Activated B cell treated with CpG ODN at 0.5 μM for 24 hours (primary cell): ENCODE measurements around the gene DDX1. TPM values are rescaled to one million over a fixed set of nuclear protein-coding genes. Genes with fewer than 3 reads are reported as not detected.

ENCODE experiments used
- ATAC-seq: fragments of 200-7000 bp; cut with Tn5 transposase; one replicate; pipeline ENCODE4 v1.10.0; 2021; ENCODE audit warnings: low read depth, mild to moderate bottlenecking, moderate library complexity
- CTCF ChIA-PET: fragments of 350-600 bp; sonication (Branson Sonifier 250); formaldehyde crosslinking; loops from one replicate; lab custom pipeline; 2021; ENCODE audit warnings: antibody characterized with exemption; lab: Charles Lee
- POLR2A ChIA-PET: fragments of 350-600 bp; sonication (Branson Sonifier 250); formaldehyde crosslinking; loops from one replicate; lab custom pipeline; 2021; ENCODE audit warnings: antibody characterized with exemption; lab: Charles Lee
- DNase-seq: peaks from one replicate; pipeline ENCODE4 v3.0.0; 2022
- H3K27ac Mint-ChIP-seq: one replicate; pipeline ENCODE4 v1.8.0; 2020; ENCODE audit warnings: mixed read lengths
- H3K27me3 Mint-ChIP-seq: one replicate; pipeline ENCODE4 v1.8.0; 2021; ENCODE audit warnings: mixed read lengths
- H3K36me3 Mint-ChIP-seq: one replicate; pipeline ENCODE4 v1.8.0; 2021; ENCODE audit warnings: low read depth, mixed read lengths
- H3K4me1 Mint-ChIP-seq: one replicate; pipeline ENCODE4 v1.8.0; 2021; ENCODE audit warnings: mixed read lengths
- H3K4me3 Mint-ChIP-seq: one replicate; pipeline ENCODE4 v1.8.0; 2020; ENCODE audit warnings: mild to moderate bottlenecking, mixed read lengths
- H3K9me3 Mint-ChIP-seq: one replicate; pipeline ENCODE4 v1.8.0; 2020; ENCODE audit warnings: mixed read lengths
- intact Hi-C: fragments of 100-400 bp; cut with micrococcal nuclease; formaldehyde crosslinking; loops from one replicate; pipeline ENCODE4 v1.15.1; 2024
- total RNA-seq: library from RNA; stranded (reverse); gene quantifications from 2 replicates; pipeline ENCODE4 v1.2.3, GENCODE V29; 2022
- TF ChIP-seq, protein P1 (sequence below): fragments of 200-600 bp; IDR thresholded peaks from one replicate; pipeline ENCODE4 v1.8.0; 2022; ENCODE audit warnings: antibody characterized with exemption, mild to moderate bottlenecking

Gene DDX1
- total RNA-seq, 1 donor from 2014 or later, result 74.4 TPM

DNA sequence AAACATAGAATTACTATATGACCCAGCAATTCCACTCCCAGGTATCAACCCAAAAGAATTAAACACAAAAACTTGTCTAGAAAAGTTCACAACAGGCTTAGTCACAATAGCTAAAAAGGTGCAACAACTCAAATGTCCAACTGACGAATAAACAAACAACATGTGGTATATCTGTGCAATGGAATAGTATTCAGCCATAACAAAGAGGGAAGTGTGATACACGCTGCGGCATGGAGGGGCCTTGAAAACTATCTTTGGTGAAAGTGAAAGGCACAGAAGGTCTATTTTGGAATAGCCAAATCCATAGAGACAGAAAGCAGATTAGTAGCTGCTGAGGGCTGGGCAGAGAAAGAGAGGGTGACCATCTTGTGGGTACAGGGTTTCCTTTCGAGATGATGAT, 72.1 kb downstream of the DDX1 start:
- intact Hi-C loops, result no loop called here
- no peak for ATAC-seq
- TF ChIP-seq, protein P1, sequence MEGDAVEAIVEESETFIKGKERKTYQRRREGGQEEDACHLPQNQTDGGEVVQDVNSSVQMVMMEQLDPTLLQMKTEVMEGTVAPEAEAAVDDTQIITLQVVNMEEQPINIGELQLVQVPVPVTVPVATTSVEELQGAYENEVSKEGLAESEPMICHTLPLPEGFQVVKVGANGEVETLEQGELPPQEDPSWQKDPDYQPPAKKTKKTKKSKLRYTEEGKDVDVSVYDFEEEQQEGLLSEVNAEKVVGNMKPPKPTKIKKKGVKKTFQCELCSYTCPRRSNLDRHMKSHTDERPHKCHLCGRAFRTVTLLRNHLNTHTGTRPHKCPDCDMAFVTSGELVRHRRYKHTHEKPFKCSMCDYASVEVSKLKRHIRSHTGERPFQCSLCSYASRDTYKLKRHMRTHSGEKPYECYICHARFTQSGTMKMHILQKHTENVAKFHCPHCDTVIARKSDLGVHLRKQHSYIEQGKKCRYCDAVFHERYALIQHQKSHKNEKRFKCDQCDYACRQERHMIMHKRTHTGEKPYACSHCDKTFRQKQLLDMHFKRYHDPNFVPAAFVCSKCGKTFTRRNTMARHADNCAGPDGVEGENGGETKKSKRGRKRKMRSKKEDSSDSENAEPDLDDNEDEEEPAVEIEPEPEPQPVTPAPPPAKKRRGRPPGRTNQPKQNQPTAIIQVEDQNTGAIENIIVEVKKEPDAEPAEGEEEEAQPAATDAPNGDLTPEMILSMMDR, result no peak
- POLR2A ChIA-PET, result no interaction called here
- Mint-ChIP-seq H3K27ac (no peak overlapping the region), H3K36me3 (no peaks in the 10 kb centered on the region), H3K9me3 (peaks cover 3% of the 10 kb centered on the region), H3K4me1 (no peaks in the 10 kb centered on the region), H3K4me3 (no peak overlapping the region), H3K27me3 (peaks cover 1% of the 10 kb centered on the region)
- DNase-seq, result no peak
- CTCF ChIA-PET, result no interaction called here

DNA sequence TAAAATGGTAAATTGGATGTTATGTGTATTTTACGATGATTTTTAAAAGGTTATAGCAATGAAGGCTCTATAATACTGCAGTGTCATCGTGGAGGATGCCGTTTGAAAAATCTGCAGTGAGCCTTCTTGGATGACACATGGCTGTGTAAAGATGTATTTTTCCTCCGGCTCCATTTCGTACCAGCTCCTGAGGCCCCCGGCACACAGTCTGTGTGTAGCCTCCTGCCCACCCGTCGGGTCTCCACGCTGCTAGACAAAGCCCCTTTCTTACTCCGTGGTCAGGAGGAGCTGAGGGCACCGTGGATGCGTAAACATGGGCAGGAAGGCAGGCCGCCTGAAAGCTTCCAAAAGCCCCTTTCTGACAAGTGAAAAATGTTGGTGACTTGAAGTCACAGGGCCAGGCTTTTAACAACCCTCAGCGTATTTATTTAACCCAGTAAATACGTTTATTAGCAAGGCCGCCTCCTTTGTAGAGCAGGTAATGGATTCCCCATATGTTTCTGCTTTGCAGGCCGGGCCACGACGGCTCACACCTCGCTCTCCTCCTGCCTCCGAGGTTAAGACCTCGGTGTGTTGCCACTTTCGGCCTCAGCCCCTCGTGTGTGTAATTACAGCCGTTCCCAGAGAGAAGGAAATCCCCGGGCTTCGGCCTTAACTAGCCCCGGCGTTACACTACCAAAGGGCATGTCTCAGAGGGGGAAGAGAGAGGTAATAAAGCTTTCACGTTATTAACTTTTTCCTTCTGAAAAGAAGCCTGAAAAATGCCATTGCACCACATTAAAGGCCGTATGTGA, 72.8 kb downstream of the DDX1 start:
- no peak overlapping the region for H3K4me3 Mint-ChIP-seq
- CTCF ChIA-PET, result no interaction called here
- intact Hi-C loops, result no loop called here
- TF ChIP-seq, protein P1, result no peak
- DNase-seq (no peak), ATAC-seq (no peak)
- no peaks in the 10 kb centered on the region for H3K4me1 Mint-ChIP-seq
- no peak overlapping the region for H3K27ac Mint-ChIP-seq
- peaks cover 1% of the 10 kb centered on the region for H3K27me3 Mint-ChIP-seq
- H3K36me3 Mint-ChIP-seq, result no peaks in the 10 kb centered on the region
- peaks cover 3% of the 10 kb centered on the region for H3K9me3 Mint-ChIP-seq
- POLR2A ChIA-PET, result no interaction called here

DNA sequence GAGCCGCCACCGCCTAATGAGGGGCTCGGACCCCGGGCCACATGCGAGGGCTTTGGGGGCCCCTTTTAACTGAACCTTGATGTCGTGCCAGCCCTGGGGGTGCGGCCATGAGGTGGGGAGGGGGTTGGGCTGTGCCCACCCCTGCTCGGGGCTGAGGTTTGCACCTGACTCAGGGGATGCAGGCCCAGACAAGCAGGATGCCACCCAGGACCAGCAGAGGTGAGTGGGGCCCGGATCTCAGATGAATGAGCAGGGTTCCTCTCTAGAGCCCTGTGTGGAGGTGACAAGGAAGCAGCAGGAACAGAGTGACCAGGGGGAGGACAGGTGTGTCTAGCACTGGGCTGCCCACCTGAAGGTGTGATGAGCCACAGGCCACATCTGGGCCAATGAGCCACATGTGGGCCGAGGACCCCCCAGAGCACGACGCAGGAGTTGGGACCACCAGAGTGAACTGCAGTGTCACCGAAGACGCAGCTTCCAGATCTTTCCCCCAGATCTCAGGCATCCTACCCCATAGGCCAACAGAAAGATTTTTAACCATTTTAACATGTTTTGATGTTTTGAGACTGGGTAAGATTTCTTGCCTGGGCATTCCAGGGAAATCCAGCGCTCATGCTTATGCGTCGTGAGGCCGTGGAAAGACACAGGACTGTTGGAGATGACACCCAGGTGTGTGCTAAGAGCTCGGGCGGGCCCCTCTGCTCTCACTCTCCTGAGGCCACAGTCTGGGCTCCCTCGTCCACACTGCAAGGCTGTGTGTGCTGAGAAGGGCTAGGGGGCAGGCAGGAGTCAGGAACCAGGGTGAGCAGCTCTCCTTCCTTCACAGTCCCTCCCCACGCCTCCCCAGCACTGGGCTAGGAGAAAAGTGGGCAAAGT, 73.6 kb downstream of the DDX1 start:
- Mint-ChIP-seq H3K4me1 (no peaks in the 10 kb centered on the region), H3K9me3 (peaks cover 3% of the 10 kb centered on the region), H3K27ac (no peak overlapping the region), H3K27me3 (peaks cover 1% of the 10 kb centered on the region), H3K4me3 (no peak overlapping the region), H3K36me3 (no peaks in the 10 kb centered on the region)
- ChIA-PET POLR2A (no interaction called here), CTCF (no interaction called here)
- intact Hi-C loops, result no loop called here
- DNase-seq, result no peak
- TF ChIP-seq, protein P1, result no peak
- ATAC-seq, result no peak

DNA sequence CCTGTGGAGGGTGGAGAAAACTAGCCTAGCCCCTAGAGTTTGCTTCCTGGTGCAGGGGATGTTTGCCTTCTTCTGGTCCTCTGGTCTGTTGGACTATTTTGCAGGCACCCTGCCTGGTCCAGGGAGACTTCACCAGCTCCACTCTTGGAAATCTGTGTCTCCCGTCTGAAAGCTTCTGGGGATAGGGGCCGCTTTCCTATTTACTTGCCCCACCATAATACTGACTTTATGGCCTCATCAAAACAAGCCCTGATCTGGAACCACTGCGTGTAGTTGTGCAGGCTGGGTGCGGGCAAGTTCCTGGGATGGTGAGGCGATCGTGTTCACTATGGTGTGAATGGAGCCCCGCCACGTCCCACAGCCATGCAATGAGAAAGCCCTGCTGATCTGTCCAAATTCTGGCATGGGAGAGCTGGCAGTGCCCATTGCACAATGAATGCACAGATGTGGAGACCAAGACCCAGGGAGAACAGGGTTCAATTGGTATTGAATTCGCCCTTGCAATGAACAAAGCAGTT, 74.3 kb downstream of the DDX1 start:
- no peak overlapping the region for H3K4me3 Mint-ChIP-seq

More for the DNA sequence above, 74.3 kb downstream of the DDX1 start:
- CTCF ChIA-PET, result no interaction called here
- POLR2A ChIA-PET, result no interaction called here
- intact Hi-C loops, result no loop called here
- ATAC-seq (no peak), DNase-seq (no peak)
- Mint-ChIP-seq H3K4me1 (no peaks in the 10 kb centered on the region), H3K27me3 (peaks cover 3% of the 10 kb centered on the region), H3K36me3 (no peaks in the 10 kb centered on the region), H3K27ac (no peak overlapping the region), H3K9me3 (peaks cover 3% of the 10 kb centered on the region)
- TF ChIP-seq, protein P1, result no peak
